IgD-negative memory B cell (primary cell): ENCODE data around the gene ZNF416. TPM values are rescaled to one million over a fixed set of nuclear protein-coding genes. Genes with fewer than 3 reads are reported as not detected.
A peak's percentile ranks its signal among the peaks of the same experiment; 100 is the strongest.

ENCODE experiments used
- H3K27ac Mint-ChIP-seq, 3 donors: one replicate each; pipeline ENCODE4 v1.8.0; 2020 to 2022; ENCODE audit warnings: mild to moderate bottlenecking in 3 of 3, mixed read lengths in 3 of 3, moderate library complexity in 1 of 3
- H3K27me3 Mint-ChIP-seq: one replicate; pipeline ENCODE4 v1.8.0; 2021; ENCODE audit warnings: mixed read lengths
- H3K36me3 Mint-ChIP-seq: one replicate; pipeline ENCODE4 v1.8.0; 2020; ENCODE audit warnings: mild to moderate bottlenecking, mixed read lengths
- H3K4me1 Mint-ChIP-seq, 3 donors: one replicate each; pipeline ENCODE4 v1.8.0; 2020 to 2022; ENCODE audit warnings: mixed read lengths in 3 of 3, mild to moderate bottlenecking in 1 of 3
- H3K4me3 Mint-ChIP-seq, 4 donors: one replicate each; pipeline ENCODE4 v1.8.0; 2020 to 2022; ENCODE audit warnings: mild to moderate bottlenecking in 4 of 4, mixed read lengths in 4 of 4, moderate library complexity in 3 of 4
- H3K9me3 Mint-ChIP-seq, 3 donors: one replicate each; pipeline ENCODE4 v1.8.0; 2020 to 2021; ENCODE audit warnings: mixed read lengths in 3 of 3, mild to moderate bottlenecking in 1 of 3
- polyA plus RNA-seq: library from polyadenylated mRNA; unstranded; fragments of 300-500 nt; fragmentation: Illumina TruSeq; gene quantifications from one replicate; pipeline ENCODE4 v1.2.3, GENCODE V29; 2021

Gene ZNF416
- polyA plus RNA-seq: 5.5 TPM

GRCh38 chr19:57578487-57579205, at the start of gene ZNF416:
ZNF416 (minus strand) TSS chr19:57578911; CDS start chr19:57578704, 207 bp downstream.
- peaks cover 32% of the 10 kb centered on the region for H3K36me3 Mint-ChIP-seq
- no peaks in the 10 kb centered on the region for H3K27me3 Mint-ChIP-seq
- peaks cover 8 to 17% (median 16%) of the 10 kb centered on the region in 3 donors for H3K4me1 Mint-ChIP-seq
- peak within 1 kb of the TSS; percentile 83 to 94 (median 91) for H3K4me3 Mint-ChIP-seq
- peak within 1 kb of the TSS; percentile 67 to 88 (median 85) for H3K27ac Mint-ChIP-seq
- H3K9me3 Mint-ChIP-seq: peaks cover 12 to 35% (median 27%) of the 10 kb centered on the region in 3 donors

- no peak overlapping the region for H3K27ac Mint-ChIP-seq
- no peaks in the 10 kb centered on the region for H3K27me3 Mint-ChIP-seq
- H3K9me3 Mint-ChIP-seq: peaks cover 16 to 34% (median 32%) of the 10 kb centered on the region in 3 donors
- no peak overlapping the region for H3K4me3 Mint-ChIP-seq
- H3K36me3 Mint-ChIP-seq: peaks cover 39% of the 10 kb centered on the region
- H3K4me1 Mint-ChIP-seq: no peaks in the 10 kb centered on the region
These were observed 44.4 kb upstream of the ZNF416 start for GRCh38 chr19:57623091-57623490.

GRCh38 chr19:57620673-57621348, 42.1 kb upstream of the ZNF416 start:
- Mint-ChIP-seq H3K9me3 (peaks cover 28 to 46% (median 44%) of the 10 kb centered on the region in 3 donors), H3K4me3 (peak overlapping the region in 1 of 4 donors; percentile 52), H3K27ac (peak overlapping the region in 1 of 3 donors; percentile 16), H3K36me3 (peaks cover 55% of the 10 kb centered on the region), H3K4me1 (peaks cover 2 to 6% (median 2%) of the 10 kb centered on the region in 3 donors), H3K27me3 (no peaks in the 10 kb centered on the region)

GRCh38 chr19:57615346-57615745, 36.6 kb upstream of the ZNF416 start:
- H3K27ac Mint-ChIP-seq: peak overlapping the region; percentile 10 to 72 (median 63)
- H3K27me3 Mint-ChIP-seq: no peaks in the 10 kb centered on the region
- peaks cover 37 to 49% (median 39%) of the 10 kb centered on the region in 3 donors for H3K9me3 Mint-ChIP-seq
- peaks cover 49% of the 10 kb centered on the region for H3K36me3 Mint-ChIP-seq
- peaks cover 20 to 23% (median 20%) of the 10 kb centered on the region in 3 donors for H3K4me1 Mint-ChIP-seq
- H3K4me3 Mint-ChIP-seq: peak overlapping the region; percentile 74 to 98 (median 94)

- Mint-ChIP-seq H3K27ac (peak within 1 kb of the TSS; percentile 85 to 91 (median 86)), H3K36me3 (peaks cover 37% of the 10 kb centered on the region), H3K9me3 (peaks cover 28 to 38% (median 32%) of the 10 kb centered on the region in 3 donors), H3K4me3 (peak within 1 kb of the TSS; percentile 91 to 98 (median 96)), H3K27me3 (no peaks in the 10 kb centered on the region), H3K4me1 (peaks cover 20 to 23% (median 20%) of the 10 kb centered on the region in 3 donors)
These were observed 35.4 kb upstream of the ZNF416 start, which contains the start of gene ZNF134 for GRCh38 chr19:57613941-57614743. ZNF134 (plus strand) TSS chr19:57614242; CDS start chr19:57619469, 5,227 bp downstream.

- Mint-ChIP-seq H3K27ac (no peak overlapping the region), H3K4me3 (peak overlapping the region in 2 of 4 donors; percentile 20 to 26), H3K36me3 (peaks cover 19% of the 10 kb centered on the region), H3K27me3 (no peaks in the 10 kb centered on the region), H3K4me1 (peaks cover 19 to 20% (median 20%) of the 10 kb centered on the region in 3 donors), H3K9me3 (peaks cover 21 to 23% (median 21%) of the 10 kb centered on the region in 3 donors)
These were observed 32.4 kb upstream of the ZNF416 start for GRCh38 chr19:57611113-57611512.

GRCh38 chr19:57606931-57607330, 28.2 kb upstream of the ZNF416 start:
- H3K27ac Mint-ChIP-seq: no peak overlapping the region
- peaks cover 34% of the 10 kb centered on the region for H3K36me3 Mint-ChIP-seq
- no peaks in the 10 kb centered on the region for H3K27me3 Mint-ChIP-seq
- no peak overlapping the region for H3K4me3 Mint-ChIP-seq
- H3K9me3 Mint-ChIP-seq: peaks cover 15 to 37% (median 22%) of the 10 kb centered on the region in 3 donors
- peaks cover 0 to 2% (median 0%) of the 10 kb centered on the region in 3 donors for H3K4me1 Mint-ChIP-seq

GRCh38 chr19:57599761-57600383, 21.2 kb upstream of the ZNF416 start, which contains the start of gene ZNF530:
ZNF530 (plus strand) TSS chr19:57599885; CDS start chr19:57604346, 4,461 bp downstream.
- Mint-ChIP-seq H3K27ac (peak within 1 kb of the TSS; percentile 10 to 78 (median 24)), H3K4me1 (peaks cover 4 to 12% (median 5%) of the 10 kb centered on the region in 3 donors), H3K36me3 (peaks cover 24% of the 10 kb centered on the region), H3K9me3 (peaks cover 10 to 36% (median 22%) of the 10 kb centered on the region in 3 donors), H3K4me3 (peak within 1 kb of the TSS; percentile 88 to 95 (median 92)), H3K27me3 (peaks cover 3% of the 10 kb centered on the region)

GRCh38 chr19:57599377-57599760, 20.7 kb upstream of the ZNF416 start:
- Mint-ChIP-seq H3K9me3 (peaks cover 10 to 31% (median 18%) of the 10 kb centered on the region in 3 donors), H3K4me3 (peak overlapping the region; percentile 88 to 95 (median 92)), H3K4me1 (peaks cover 4 to 12% (median 5%) of the 10 kb centered on the region in 3 donors), H3K36me3 (peaks cover 21% of the 10 kb centered on the region), H3K27ac (peak overlapping the region; percentile 10 to 78 (median 24)), H3K27me3 (peaks cover 3% of the 10 kb centered on the region)

- Mint-ChIP-seq H3K9me3 (peaks cover 29 to 49% (median 34%) of the 10 kb centered on the region in 3 donors), H3K36me3 (peaks cover 49% of the 10 kb centered on the region), H3K27me3 (no peaks in the 10 kb centered on the region), H3K27ac (peak overlapping the region in 1 of 3 donors; percentile 20), H3K4me1 (peaks cover 7 to 18% (median 12%) of the 10 kb centered on the region in 3 donors), H3K4me3 (peak overlapping the region in 2 of 4 donors; percentile 1 to 33)
These were observed 8.8 kb upstream of the ZNF416 start for GRCh38 chr19:57587529-57587928.

GRCh38 chr19:57583521-57584416, 5.1 kb upstream of the ZNF416 start, which contains the start of gene ZIK1:
ZIK1 (plus strand) TSS chr19:57584145; CDS start chr19:57584357, 212 bp downstream.
- peaks cover 11 to 20% (median 18%) of the 10 kb centered on the region in 3 donors for H3K4me1 Mint-ChIP-seq
- peaks cover 31% of the 10 kb centered on the region for H3K36me3 Mint-ChIP-seq
- peaks cover 21 to 29% (median 26%) of the 10 kb centered on the region in 3 donors for H3K9me3 Mint-ChIP-seq
- no peaks in the 10 kb centered on the region for H3K27me3 Mint-ChIP-seq
- H3K4me3 Mint-ChIP-seq: peak within 1 kb of the TSS; percentile 90 to 100 (median 94)
- H3K27ac Mint-ChIP-seq: peak within 1 kb of the TSS; percentile 53 to 92 (median 83)

- Mint-ChIP-seq H3K27me3 (no peaks in the 10 kb centered on the region), H3K4me1 (peaks cover 13 to 20% (median 19%) of the 10 kb centered on the region in 3 donors), H3K9me3 (peaks cover 17 to 28% (median 23%) of the 10 kb centered on the region in 3 donors), H3K27ac (no peak overlapping the region), H3K36me3 (peaks cover 25% of the 10 kb centered on the region), H3K4me3 (peak overlapping the region in 3 of 4 donors; percentile 9 to 93 (median 90))
These were observed 4.4 kb upstream of the ZNF416 start for GRCh38 chr19:57583104-57583520.

GRCh38 chr19:57576661-57577060, 2.0 kb downstream of the ZNF416 start:
- Mint-ChIP-seq H3K36me3 (peaks cover 40% of the 10 kb centered on the region), H3K27ac (peak overlapping the region in 1 of 3 donors; percentile 34), H3K4me1 (peaks cover 6 to 16% (median 15%) of the 10 kb centered on the region in 3 donors), H3K4me3 (peak overlapping the region in 3 of 4 donors; percentile 23 to 74 (median 62)), H3K9me3 (peaks cover 13 to 43% (median 39%) of the 10 kb centered on the region in 3 donors), H3K27me3 (no peaks in the 10 kb centered on the region)
